ENCODE data around the gene TTC8.
"Not testable (repeated sequence)": the region's sequence is repeated elsewhere in the genome, so short reads cannot be mapped to it uniquely, and the experiment has no call there.

TTC8 gene

GRCh38 chr14:88824314-88825077 lies at the start of gene TTC8:
TSS of gene TTC8 (plus strand) at chr14:88824651. CDS start at chr14:88824708, 57 bp downstream.
- peak; percentile 92 for DNase-seq

GRCh38 chr14:88775532-88775931 lies 48.9 kb upstream of the TTC8 start:
- DNase-seq, result no peak

- no peak for DNase-seq
Observed at GRCh38 chr14:88785911-88786310, 38.5 kb upstream of the TTC8 start.

DNA sequence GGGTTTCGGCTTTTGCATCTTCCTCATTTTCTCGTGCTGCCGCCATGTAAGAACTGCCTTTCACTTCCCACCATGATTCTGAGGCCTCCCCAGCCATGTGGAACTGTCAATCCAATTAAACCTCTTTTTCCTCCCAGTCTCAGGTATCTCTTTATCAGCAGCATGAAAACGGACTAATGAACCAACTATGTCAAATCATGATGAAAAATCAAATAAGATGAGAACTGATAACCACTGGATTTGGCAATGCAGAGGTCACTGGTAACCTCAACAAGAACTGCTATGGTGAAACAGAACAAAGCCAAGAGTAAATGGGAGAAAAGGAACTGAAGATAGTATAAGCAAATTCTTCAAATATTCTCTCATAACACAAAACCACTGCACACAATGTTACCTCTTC lies 37.7 kb upstream of the TTC8 start:
- no peak for DNase-seq

DNA sequence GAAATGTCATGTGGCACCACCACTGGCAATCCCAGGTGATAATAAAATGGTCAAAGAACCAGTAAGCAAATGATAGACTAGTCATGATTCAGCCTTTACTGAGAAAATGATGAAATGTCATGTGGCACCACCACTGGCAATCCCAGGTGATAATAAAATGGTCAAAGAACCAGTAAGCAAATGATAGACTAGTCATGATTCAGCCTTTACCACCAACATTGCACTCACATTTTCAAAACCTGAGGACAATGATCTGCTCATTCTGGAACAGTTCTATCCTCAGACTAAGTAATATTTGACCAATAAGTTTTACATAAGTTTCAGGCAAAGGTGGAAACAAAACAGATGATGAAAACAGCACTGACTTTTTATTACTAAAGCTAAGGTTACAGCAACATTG lies 34.9 kb upstream of the TTC8 start:
- not testable (repeated sequence) for DNase-seq

DNA sequence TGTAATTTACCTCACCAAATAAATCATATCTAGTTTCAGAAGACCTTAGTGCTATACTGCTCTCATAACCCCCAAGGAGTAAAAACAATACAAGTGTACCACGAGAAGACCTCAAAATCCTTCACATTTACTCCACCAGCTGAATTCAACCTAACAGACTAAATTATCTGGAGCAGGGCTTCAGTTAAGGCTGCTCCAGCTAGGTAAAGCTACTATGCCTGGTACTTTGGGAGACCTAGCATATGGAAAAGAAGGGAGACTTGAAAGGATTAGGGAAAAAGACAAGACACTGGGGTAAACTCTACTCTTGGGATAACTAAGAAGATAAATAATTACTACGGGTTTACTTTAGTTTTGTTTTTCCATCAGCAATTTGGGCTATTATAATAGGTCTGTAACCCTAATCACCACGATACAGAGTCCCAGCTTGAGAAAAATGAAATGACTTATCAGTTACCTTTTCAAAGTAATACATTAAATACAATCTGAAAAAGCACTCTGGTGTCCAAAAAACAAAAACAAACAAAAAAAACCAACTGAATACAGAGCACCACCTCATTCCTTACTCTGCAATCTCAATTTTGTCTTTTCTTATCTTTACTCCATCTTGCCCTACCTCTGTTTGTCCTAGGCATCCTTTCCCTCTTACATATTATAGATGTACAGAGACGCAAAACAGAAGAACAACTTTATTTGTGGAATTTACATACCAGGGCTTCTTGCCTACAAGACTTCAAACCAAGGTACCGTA lies 33.8 kb upstream of the TTC8 start:
- no peak for DNase-seq

- DNase-seq, result peak; percentile 12
Observed at GRCh38 chr14:88791252-88791621, 33.2 kb upstream of the TTC8 start.

- DNase-seq, result peak; percentile 76
Observed at GRCh38 chr14:88791629-88792472, 32.6 kb upstream of the TTC8 start.

DNA sequence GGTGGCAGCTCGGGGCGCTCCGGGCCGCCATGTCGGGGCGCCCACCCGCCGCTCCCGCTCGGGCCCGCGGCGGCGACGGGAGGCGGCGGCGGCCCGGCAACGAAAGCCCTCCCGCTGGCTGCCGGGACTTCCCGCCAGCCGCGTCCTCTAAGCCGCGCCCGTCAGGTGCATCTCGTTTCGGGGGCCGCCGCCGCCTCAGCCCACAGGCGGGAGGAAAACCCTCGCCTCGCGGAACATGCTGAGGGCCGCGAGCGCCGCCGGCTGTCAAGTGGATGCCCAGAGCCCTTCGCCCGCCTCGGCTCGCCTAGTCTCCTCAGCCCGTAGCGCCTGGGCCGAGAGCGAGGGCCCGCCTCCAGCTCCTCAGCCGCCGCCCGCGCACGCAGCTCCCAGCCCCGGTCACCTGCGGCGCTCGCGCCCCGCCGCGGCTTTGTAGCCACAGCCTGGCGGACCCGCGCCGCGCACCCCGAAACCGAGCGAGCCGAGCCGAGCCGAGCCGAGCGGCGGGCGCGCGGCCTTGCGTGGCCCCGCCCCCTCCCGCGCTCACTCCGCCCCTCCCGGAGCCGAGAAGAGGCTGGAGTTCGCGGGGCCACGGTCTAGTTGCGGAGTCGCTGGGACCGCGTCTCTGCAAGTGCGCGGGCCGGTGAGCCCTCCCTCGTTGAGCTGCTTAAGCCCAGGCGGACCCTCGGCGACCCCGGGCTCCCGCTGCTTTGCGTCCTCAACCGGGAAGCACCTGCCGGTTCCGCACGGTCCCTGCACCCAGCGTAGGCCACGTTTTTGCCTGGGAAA lies 31.8 kb upstream of the TTC8 start, which contains the start of gene EML5:
Gene EML5 (minus strand): TSS at position 481 of the 786 bp plus-strand sequence. CDS start 450 bp downstream, at position 31.
- peak; percentile 83 for DNase-seq

DNA sequence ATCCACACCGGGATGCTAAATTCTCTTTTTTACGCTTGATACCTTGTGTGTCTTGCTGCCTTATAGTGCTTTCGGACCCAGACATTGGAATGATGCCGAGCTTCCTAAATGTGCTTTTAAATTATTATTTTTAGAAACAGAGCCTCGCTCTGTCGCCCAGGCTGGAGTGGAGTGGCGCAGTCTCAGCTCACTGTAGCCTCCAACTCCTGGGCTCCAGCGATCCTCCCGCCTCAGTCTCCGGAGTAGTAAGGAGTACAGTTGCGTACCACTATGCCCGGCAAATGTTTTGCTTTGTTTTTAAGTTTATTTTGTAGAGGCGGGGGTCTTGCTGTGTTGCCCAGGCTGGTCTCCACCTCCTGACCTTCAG lies 31.2 kb upstream of the TTC8 start:
- DNase-seq, result no peak

GRCh38 chr14:88798156-88798555 lies 26.3 kb upstream of the TTC8 start:
- DNase-seq, result peak; percentile 47

- no peak for DNase-seq
Observed at GRCh38 chr14:88799522-88799921, 24.9 kb upstream of the TTC8 start.

- DNase-seq, result peak; percentile 57
Observed at GRCh38 chr14:88802596-88802995, 21.9 kb upstream of the TTC8 start.

DNA sequence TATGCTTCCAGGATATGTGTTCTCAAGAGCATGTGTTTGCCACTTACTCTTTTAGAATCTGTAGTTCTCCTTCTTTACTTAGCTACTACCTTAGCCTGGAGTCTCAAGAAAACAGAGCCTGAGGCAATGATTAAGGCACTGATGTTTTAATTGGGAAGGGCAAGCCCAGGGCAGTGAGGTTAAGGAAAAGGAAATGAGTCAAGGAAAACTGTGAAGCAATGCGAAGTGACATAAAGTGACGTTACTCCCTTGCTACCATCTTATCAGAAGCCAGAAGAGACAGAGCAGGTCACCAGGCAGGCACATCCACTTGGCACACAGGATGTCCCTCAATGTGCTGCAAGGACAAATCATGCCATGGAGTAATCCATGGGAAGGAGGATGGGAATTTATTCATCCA lies 20.4 kb upstream of the TTC8 start:
- no peak for DNase-seq

GRCh38 chr14:88804477-88804876 lies 20.0 kb upstream of the TTC8 start:
- no peak for DNase-seq

- no peak for DNase-seq
Observed at GRCh38 chr14:88808359-88808758, 16.1 kb upstream of the TTC8 start.

DNA sequence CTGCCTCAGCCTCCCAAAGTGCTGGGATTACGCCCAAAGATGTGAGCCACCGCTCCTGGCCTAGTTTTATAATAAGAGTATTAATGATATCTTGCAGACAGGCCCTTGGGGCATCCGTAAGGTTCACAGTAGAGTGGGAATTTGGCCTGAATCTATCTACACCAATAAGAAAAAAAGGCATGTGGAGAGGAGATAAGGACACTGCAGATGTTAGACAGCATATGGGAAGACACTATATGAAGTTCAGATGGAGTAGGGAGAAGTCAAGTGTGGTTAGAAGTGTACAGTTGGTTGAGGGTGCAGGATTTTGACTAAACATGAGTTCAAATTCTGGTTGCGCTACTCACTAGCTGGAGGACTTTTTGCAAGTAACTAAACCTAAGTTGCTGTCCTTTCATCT lies 8.5 kb upstream of the TTC8 start:
- no peak for DNase-seq

GRCh38 chr14:88818018-88818417 lies 6.4 kb upstream of the TTC8 start:
- no peak for DNase-seq

GRCh38 chr14:88819674-88820073 lies 4.8 kb upstream of the TTC8 start:
- not testable (repeated sequence) for DNase-seq

DNA sequence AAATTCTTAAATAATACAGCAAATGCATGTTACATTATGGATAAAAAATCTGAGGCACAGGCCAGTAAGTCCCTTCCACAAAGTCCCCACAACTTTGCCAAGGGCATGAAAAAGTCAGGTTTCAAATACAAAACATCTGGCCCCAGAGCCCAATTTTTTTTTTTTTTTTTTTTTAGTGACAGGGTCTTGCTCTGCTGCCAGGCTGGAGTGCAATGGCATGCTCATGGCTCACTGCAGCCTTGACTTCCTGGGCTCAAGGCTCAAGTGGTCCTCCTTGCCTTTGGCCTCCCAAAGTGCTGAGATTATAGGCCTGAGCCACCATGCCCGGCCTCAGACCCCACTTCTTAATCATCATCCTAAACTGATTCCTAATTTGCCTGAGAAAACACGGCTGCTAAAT lies 3.1 kb upstream of the TTC8 start:
- no peak for DNase-seq

DNA sequence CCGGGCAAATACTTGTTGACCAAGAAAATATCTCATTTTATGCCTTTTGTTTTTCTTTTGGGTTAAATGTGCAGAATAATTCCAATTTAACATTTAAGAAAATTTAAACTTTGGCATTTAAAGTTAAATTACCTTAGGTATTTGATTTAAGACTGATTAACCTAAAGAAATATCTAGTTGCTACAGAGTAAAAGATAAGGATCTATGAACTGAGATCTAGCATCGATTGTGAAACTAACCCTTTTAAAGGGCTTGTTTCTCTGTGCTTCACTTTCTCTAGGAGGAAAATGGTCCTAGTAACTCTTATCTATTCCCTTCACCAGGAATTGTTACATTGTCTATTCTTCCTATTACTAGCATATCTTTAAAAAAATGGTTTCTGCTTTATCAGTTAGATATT lies 2.6 kb upstream of the TTC8 start:
- DNase-seq, result no peak

- no peak for DNase-seq
Observed at GRCh38 chr14:88823968-88824313, 510 bp upstream of the TTC8 start.

GRCh38 chr14:88825078-88825458 lies 617 bp downstream of the TTC8 start:
- DNase-seq, result no peak

Data from NCI-H345 (cell line).